ENCODE data around the gene HIP1.
"Not testable (repeated sequence)": the region's sequence is repeated elsewhere in the genome, so short reads cannot be mapped to it uniquely, and the experiment has no call there.

The HIP1 gene

GRCh38 chr7:75572814-75573213 is 165.9 kb downstream of the HIP1 start:
- Histone ChIP-seq H3K4me1 (ENCODE audit: control insufficient read depth, insufficient read depth, low read length) (no peaks in the 10 kb centered on the region), H3K36me3 (ENCODE audit: control insufficient read depth, insufficient read depth, low read length) (peaks cover 29% of the 10 kb centered on the region), H3K9me3 (ENCODE audit: control insufficient read depth, insufficient read depth, low read length) (no peaks in the 10 kb centered on the region), H3K4me3 (ENCODE audit: low read length) (no peak overlapping the region; the same call in 1 of the 2 replicates), H3K27ac (ENCODE audit: low read length) (no peak overlapping the region), H3K27me3 (ENCODE audit: control insufficient read depth, insufficient read depth, low read length) (no peaks in the 10 kb centered on the region)
- no CpG with 5 or more reads among the region's 11 CpGs for WGBS (ENCODE audit: insufficient coverage, insufficient read length)
- DNase-seq (ENCODE audit: low read depth, low spot score): no peak

- Histone ChIP-seq H3K4me3 (ENCODE audit: low read length) (no peak overlapping the region; the same call in 1 of the 2 replicates), H3K9me3 (ENCODE audit: control insufficient read depth, insufficient read depth, low read length) (no peaks in the 10 kb centered on the region), H3K27me3 (ENCODE audit: control insufficient read depth, insufficient read depth, low read length) (no peaks in the 10 kb centered on the region), H3K27ac (ENCODE audit: low read length) (no peak overlapping the region), H3K36me3 (ENCODE audit: control insufficient read depth, insufficient read depth, low read length) (peaks cover 31% of the 10 kb centered on the region), H3K4me1 (ENCODE audit: control insufficient read depth, insufficient read depth, low read length) (no peaks in the 10 kb centered on the region)
- no peak for DNase-seq (ENCODE audit: low read depth, low spot score)
- WGBS (ENCODE audit: insufficient coverage, insufficient read length): no CpG with 5 or more reads among the region's 5 CpGs
These were observed 166.3 kb downstream of the HIP1 start for GRCh38 chr7:75572396-75572795.

- DNase-seq (ENCODE audit: low read depth, low spot score): no peak
- no peaks in the 10 kb centered on the region for H3K27me3 ChIP-seq (ENCODE audit: control insufficient read depth, insufficient read depth, low read length)
- no peak overlapping the region for H3K27ac ChIP-seq (ENCODE audit: low read length)
- WGBS (ENCODE audit: insufficient coverage, insufficient read length): no CpG with 5 or more reads among the region's 4 CpGs
- no peaks in the 10 kb centered on the region for H3K4me1 ChIP-seq (ENCODE audit: control insufficient read depth, insufficient read depth, low read length)
- peaks cover 34% of the 10 kb centered on the region for H3K36me3 ChIP-seq (ENCODE audit: control insufficient read depth, insufficient read depth, low read length)
- H3K4me3 ChIP-seq (ENCODE audit: low read length): no peak overlapping the region
- H3K9me3 ChIP-seq (ENCODE audit: control insufficient read depth, insufficient read depth, low read length): no peaks in the 10 kb centered on the region
These were observed 167.5 kb downstream of the HIP1 start for GRCh38 chr7:75571209-75571608.

DNA sequence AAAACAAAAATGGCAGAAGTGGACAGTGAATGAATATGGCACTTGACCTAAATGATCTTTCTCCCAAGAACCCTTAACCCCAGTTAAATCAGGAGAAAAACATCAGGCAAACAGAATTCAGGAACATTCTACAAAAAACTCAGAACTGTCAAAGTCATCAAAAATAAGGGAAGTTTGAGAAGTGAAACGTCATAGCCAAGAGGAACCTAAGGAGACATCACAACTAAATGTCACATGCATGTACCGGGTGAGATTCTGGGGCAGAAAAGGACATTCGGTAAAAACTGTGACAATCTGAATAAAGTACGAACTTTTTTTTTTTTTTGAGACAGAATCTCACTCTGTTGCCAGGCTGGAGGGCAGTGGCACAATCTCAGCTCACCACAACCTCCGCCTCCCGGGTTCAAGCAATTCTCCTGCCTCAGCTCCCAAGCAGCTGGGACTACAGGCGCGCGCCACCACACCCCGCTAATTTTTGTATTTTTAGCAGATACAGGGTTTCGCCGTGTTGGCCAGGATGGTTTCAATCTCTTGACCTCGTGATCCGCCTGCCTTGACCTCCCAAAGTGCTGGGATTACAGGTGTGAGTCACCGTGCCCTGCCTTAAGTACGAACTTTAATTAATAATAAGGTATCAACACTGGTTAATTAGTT is 169.0 kb downstream of the HIP1 start:
- H3K4me1 ChIP-seq (ENCODE audit: control insufficient read depth, insufficient read depth, low read length); DNase-seq (ENCODE audit: low read depth, low spot score); H3K9me3 ChIP-seq (ENCODE audit: control insufficient read depth, insufficient read depth, low read length); H3K27ac ChIP-seq (ENCODE audit: low read length); H3K4me3 ChIP-seq (ENCODE audit: low read length); H3K27me3 ChIP-seq (ENCODE audit: control insufficient read depth, insufficient read depth, low read length): not testable (repeated sequence)
- WGBS (ENCODE audit: insufficient coverage, insufficient read length): no CpG with 5 or more reads among the region's 16 CpGs
- H3K36me3 ChIP-seq (ENCODE audit: control insufficient read depth, insufficient read depth, low read length): peaks cover 34% of the 10 kb centered on the region

DNA sequence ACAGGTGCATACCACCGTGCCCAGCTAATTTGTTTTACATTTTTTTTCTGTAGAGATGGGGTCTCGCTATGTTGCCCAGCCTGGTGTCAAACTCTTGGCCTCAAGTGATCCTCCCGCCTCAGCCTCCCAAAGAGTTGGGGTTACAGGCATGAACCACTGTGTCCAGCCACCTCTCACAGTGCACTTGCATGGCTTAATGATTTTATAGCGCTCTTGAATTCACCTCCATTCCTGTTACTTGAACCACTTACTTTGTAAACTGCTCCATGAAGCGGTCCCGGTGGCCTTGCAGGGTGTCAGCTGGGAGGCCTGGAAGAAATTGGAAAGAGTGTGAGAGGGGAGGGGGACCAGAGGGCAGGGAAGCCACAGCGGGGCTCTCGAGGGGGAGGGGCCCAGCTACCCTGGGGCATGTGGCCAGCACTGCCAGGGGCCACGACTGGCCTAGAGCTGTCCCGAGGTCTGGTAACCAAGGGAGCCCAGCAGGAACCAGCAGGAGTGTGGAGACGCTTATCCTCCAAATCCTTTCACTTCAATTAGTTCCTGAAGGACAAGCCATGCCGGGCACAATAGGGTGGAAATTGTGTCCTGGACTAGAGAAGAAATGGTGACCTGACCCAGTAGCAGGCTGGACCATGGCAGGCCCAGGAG is 170.7 kb downstream of the HIP1 start:
- H3K9me3 ChIP-seq (ENCODE audit: control insufficient read depth, insufficient read depth, low read length): no peaks in the 10 kb centered on the region
- no CpG with 5 or more reads among the region's 12 CpGs for WGBS (ENCODE audit: insufficient coverage, insufficient read length)
- no peak for DNase-seq (ENCODE audit: low read depth, low spot score)
- no peaks in the 10 kb centered on the region for H3K27me3 ChIP-seq (ENCODE audit: control insufficient read depth, insufficient read depth, low read length)
- peaks cover 29% of the 10 kb centered on the region for H3K36me3 ChIP-seq (ENCODE audit: control insufficient read depth, insufficient read depth, low read length)
- no peak overlapping the region for H3K4me3 ChIP-seq (ENCODE audit: low read length)
- no peak overlapping the region for H3K27ac ChIP-seq (ENCODE audit: low read length)
- no peaks in the 10 kb centered on the region for H3K4me1 ChIP-seq (ENCODE audit: control insufficient read depth, insufficient read depth, low read length)

- DNase-seq (ENCODE audit: low read depth, low spot score): no peak
- no CpG with 5 or more reads among the region's 6 CpGs for WGBS (ENCODE audit: insufficient coverage, insufficient read length)
- no peaks in the 10 kb centered on the region for H3K27me3 ChIP-seq (ENCODE audit: control insufficient read depth, insufficient read depth, low read length)
- H3K27ac ChIP-seq (ENCODE audit: low read length): no peak overlapping the region
- peaks cover 32% of the 10 kb centered on the region for H3K36me3 ChIP-seq (ENCODE audit: control insufficient read depth, insufficient read depth, low read length)
- H3K9me3 ChIP-seq (ENCODE audit: control insufficient read depth, insufficient read depth, low read length): no peaks in the 10 kb centered on the region
- H3K4me3 ChIP-seq (ENCODE audit: low read length): no peak overlapping the region
- no peaks in the 10 kb centered on the region for H3K4me1 ChIP-seq (ENCODE audit: control insufficient read depth, insufficient read depth, low read length)
These were observed 173.5 kb downstream of the HIP1 start for GRCh38 chr7:75565132-75565837.

- no peak overlapping the region for H3K4me3 ChIP-seq (ENCODE audit: low read length)
- no peak for DNase-seq (ENCODE audit: low read depth, low spot score)
- no peaks in the 10 kb centered on the region for H3K27me3 ChIP-seq (ENCODE audit: control insufficient read depth, insufficient read depth, low read length)
- peaks cover 34% of the 10 kb centered on the region for H3K36me3 ChIP-seq (ENCODE audit: control insufficient read depth, insufficient read depth, low read length)
- no CpG with 5 or more reads among the region's 3 CpGs for WGBS (ENCODE audit: insufficient coverage, insufficient read length)
- no peaks in the 10 kb centered on the region for H3K4me1 ChIP-seq (ENCODE audit: control insufficient read depth, insufficient read depth, low read length)
- no peak overlapping the region for H3K27ac ChIP-seq (ENCODE audit: low read length)
- no peaks in the 10 kb centered on the region for H3K9me3 ChIP-seq (ENCODE audit: control insufficient read depth, insufficient read depth, low read length)
These were observed 175.6 kb downstream of the HIP1 start for GRCh38 chr7:75563171-75563570.

GRCh38 chr7:75559976-75560365 is 178.8 kb downstream of the HIP1 start:
- H3K4me1 ChIP-seq (ENCODE audit: control insufficient read depth, insufficient read depth, low read length): no peaks in the 10 kb centered on the region
- H3K27me3 ChIP-seq (ENCODE audit: control insufficient read depth, insufficient read depth, low read length): no peaks in the 10 kb centered on the region
- DNase-seq (ENCODE audit: low read depth, low spot score): no peak
- H3K9me3 ChIP-seq (ENCODE audit: control insufficient read depth, insufficient read depth, low read length): no peaks in the 10 kb centered on the region
- H3K27ac ChIP-seq (ENCODE audit: low read length): no peak overlapping the region
- H3K4me3 ChIP-seq (ENCODE audit: low read length): no peak overlapping the region
- H3K36me3 ChIP-seq (ENCODE audit: control insufficient read depth, insufficient read depth, low read length): peaks cover 48% of the 10 kb centered on the region
- WGBS (ENCODE audit: insufficient coverage, insufficient read length): no CpG with 5 or more reads among the region's 6 CpGs

DNA sequence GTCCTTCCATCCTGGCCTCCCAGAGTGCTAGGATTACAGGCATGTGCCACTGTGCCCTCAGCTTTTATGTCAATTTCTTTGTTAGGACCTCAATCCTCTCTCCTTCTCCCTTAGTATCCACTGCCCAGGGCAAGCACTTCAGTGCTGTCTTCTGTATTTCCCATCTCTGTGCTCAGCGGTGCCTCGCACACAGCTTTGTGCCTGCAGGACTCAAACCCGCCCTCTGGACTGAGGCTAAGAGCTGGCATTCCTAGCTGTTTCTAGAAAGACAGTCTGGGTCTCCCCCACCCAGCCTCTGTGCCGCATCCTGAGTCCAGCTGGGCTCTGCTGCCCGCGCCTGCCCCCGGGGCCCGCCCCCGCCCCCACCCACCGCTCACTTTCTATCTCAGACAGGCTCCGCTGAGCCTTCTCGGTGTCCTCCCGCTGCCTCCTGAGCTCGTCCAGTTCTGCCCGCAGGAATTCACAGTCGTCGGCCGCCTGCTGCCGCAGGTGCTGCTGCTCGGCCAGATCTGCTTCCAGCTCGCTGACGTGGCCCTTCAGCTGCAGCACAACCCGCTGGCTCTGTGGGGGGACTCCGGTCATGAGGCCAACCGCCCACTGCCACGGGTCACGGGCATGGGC is 179.3 kb downstream of the HIP1 start:
- no peak overlapping the region for H3K27ac ChIP-seq (ENCODE audit: low read length)
- H3K27me3 ChIP-seq (ENCODE audit: control insufficient read depth, insufficient read depth, low read length): no peaks in the 10 kb centered on the region
- no CpG with 5 or more reads among the region's 27 CpGs for WGBS (ENCODE audit: insufficient coverage, insufficient read length)
- H3K4me3 ChIP-seq (ENCODE audit: low read length): no peak overlapping the region
- no peak for DNase-seq (ENCODE audit: low read depth, low spot score)
- peaks cover 53% of the 10 kb centered on the region for H3K36me3 ChIP-seq (ENCODE audit: control insufficient read depth, insufficient read depth, low read length)
- no peaks in the 10 kb centered on the region for H3K4me1 ChIP-seq (ENCODE audit: control insufficient read depth, insufficient read depth, low read length)
- no peaks in the 10 kb centered on the region for H3K9me3 ChIP-seq (ENCODE audit: control insufficient read depth, insufficient read depth, low read length)

DNA sequence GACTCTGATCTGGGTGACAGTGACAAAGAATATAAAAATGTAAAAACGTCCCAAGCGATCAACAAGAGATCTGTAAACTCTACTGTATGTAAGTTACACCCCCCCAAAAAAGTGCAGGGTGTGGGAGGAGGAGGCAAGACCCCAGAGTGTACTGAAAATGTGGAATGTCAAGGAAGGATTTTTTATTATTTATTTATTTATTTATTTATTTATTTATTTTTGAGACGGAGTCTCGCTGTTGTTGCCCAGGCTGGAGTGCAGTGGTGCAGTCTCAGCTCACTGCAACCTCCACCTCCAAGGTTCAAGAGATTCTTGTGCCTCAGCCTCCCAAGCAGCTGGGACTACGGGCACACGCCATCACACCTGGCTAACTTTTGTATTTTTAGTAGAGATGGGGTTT is 181.9 kb downstream of the HIP1 start:
- not testable (repeated sequence) for H3K4me3 ChIP-seq (ENCODE audit: low read length); H3K9me3 ChIP-seq (ENCODE audit: control insufficient read depth, insufficient read depth, low read length); H3K27me3 ChIP-seq (ENCODE audit: control insufficient read depth, insufficient read depth, low read length); DNase-seq (ENCODE audit: low read depth, low spot score); H3K4me1 ChIP-seq (ENCODE audit: control insufficient read depth, insufficient read depth, low read length); H3K27ac ChIP-seq (ENCODE audit: low read length)
- no CpG with 5 or more reads among the region's 6 CpGs for WGBS (ENCODE audit: insufficient coverage, insufficient read length)
- H3K36me3 ChIP-seq (ENCODE audit: control insufficient read depth, insufficient read depth, low read length): peaks cover 49% of the 10 kb centered on the region
